Psoas muscle (tissue), 8 donors: Measurements from ENCODE around the gene COL4A1. TPM values are rescaled to one million over a fixed set of nuclear protein-coding genes. Genes with fewer than 3 reads are reported as not detected.

Experiments used
- ATAC-seq, 4 donors: fragments of 200-7000 bp; cut with Tn5 transposase; one replicate each; pipeline ENCODE4 v1.9.1; 2020; ENCODE audit warnings: moderate library complexity in 3 of 4, mild to moderate bottlenecking in 2 of 4
- DNase-seq, 2 donors: peaks; one replicate each; pipeline ENCODE4 v3.0.0-alpha.2; 2020
- H3K27ac ChIP-seq: fragments of 200-600 bp; one replicate; pipeline ENCODE4 v1.8.0; 2022
- H3K27me3 ChIP-seq, 3 donors: fragments of 200-600 bp in 1 of 3; one replicate each; pipeline versions ENCODE4 v1.6.1 to v1.8.0; 2013 to 2022; ENCODE audit warnings: low read length in 2 of 3, mild to moderate bottlenecking in 2 of 3, moderate library complexity in 1 of 3; ENCODE audit not compliant: insufficient read depth in 3 of 3
- H3K36me3 ChIP-seq, 2 donors: fragments of 200-600 bp in 1 of 2; one replicate each; pipeline versions ENCODE4 v1.6.1 to v1.8.0; 2013 to 2022; ENCODE audit warnings: low read depth in 1 of 2, mild to moderate bottlenecking in 1 of 2, moderate library complexity in 1 of 2; ENCODE audit not compliant: insufficient read depth in 1 of 2
- H3K4me1 ChIP-seq: fragments of 200-600 bp; one replicate; pipeline ENCODE4 v1.8.0; 2022
- H3K4me3 ChIP-seq: fragments of 200-600 bp; one replicate; pipeline ENCODE4 v1.8.0; 2022; ENCODE audit warnings: mild to moderate bottlenecking
- H3K9me3 ChIP-seq: fragments of 200-600 bp; one replicate; pipeline ENCODE4 v1.8.0; 2022
- CTCF ChIP-seq: fragments of 200-600 bp; IDR thresholded peaks from one replicate; pipeline ENCODE4 v1.8.0; 2022; ENCODE audit warnings: antibody characterized with exemption
- WGBS, 3 donors: extraction: QIAGEN DNeasy Blood & Tissue Kit; methylation state at CpG; one replicate each; pipeline versions ENCODE4 v1.1.6 to v1.1.7; 2013; 5-methylcytosine and 5-hydroxymethylcytosine counted together
- intact Hi-C, 2 donors: fragments of 100-400 bp; cut with DNase I; formaldehyde crosslinking; loops; one replicate each; pipeline versions ENCODE4 v1.11.0 to v1.14.2; 2022
- polyA plus RNA-seq, 3 donors: library from polyadenylated mRNA; stranded (reverse); fragments of 200-250 nt; gene quantifications; one replicate each; pipeline ENCODE4 v1.2.3, GENCODE V29; 2013
- total RNA-seq, 4 donors: library from RNA; stranded (reverse); fragmentation: NEBNext Ultra II Directional in 2 of 4; extraction: Animal tissue kit (Norgen Biotek cat#: 25700) in 2 of 4; gene quantifications; one replicate each; pipeline versions ENCODE4 v1.2.1 to v1.2.4, GENCODE V29; 2021 to 2023
- donor health status: healthy with polysubstance abuse.
- donor health status: DM: no; HTN: no; CAD: no; lungs with moderate emphysema.
- donor health status: Bipolar disorder and iron deficiency.
- donor health status: healthy.
- donor health status: DM: yes; HTN: yes; CAD: no.
- donor health status: DM: no; HTN: no; CAD: no.
- donor health status: DM: no; HTN: no; CAD: no.
- donor health status: DM: yes; HTN: yes; CAD: no.

COL4A1 gene
- total and polyA plus RNA-seq, 7 donors = 39.0 to 127 (median 97.0) TPM

GRCh38 chr13:110170882-110171281 is 136.1 kb downstream of the COL4A1 start:
- Histone ChIP-seq H3K9me3 (no peaks in the 10 kb centered on the region), H3K27me3 (no peaks in the 10 kb centered on the region), H3K36me3 (peaks cover 0 to 78% of the 10 kb centered on the region in 2 donors), H3K27ac (no peak overlapping the region), H3K4me1 (no peaks in the 10 kb centered on the region), H3K4me3 (no peak overlapping the region)
- intact Hi-C loops = no loop called here
- ATAC-seq (no peak), DNase-seq (no peak)
- 72 to 79% (median 74%) methylated on average over 9 of the region's 9 CpGs for WGBS, 3 donors
- no peak for TF ChIP-seq CTCF

DNA sequence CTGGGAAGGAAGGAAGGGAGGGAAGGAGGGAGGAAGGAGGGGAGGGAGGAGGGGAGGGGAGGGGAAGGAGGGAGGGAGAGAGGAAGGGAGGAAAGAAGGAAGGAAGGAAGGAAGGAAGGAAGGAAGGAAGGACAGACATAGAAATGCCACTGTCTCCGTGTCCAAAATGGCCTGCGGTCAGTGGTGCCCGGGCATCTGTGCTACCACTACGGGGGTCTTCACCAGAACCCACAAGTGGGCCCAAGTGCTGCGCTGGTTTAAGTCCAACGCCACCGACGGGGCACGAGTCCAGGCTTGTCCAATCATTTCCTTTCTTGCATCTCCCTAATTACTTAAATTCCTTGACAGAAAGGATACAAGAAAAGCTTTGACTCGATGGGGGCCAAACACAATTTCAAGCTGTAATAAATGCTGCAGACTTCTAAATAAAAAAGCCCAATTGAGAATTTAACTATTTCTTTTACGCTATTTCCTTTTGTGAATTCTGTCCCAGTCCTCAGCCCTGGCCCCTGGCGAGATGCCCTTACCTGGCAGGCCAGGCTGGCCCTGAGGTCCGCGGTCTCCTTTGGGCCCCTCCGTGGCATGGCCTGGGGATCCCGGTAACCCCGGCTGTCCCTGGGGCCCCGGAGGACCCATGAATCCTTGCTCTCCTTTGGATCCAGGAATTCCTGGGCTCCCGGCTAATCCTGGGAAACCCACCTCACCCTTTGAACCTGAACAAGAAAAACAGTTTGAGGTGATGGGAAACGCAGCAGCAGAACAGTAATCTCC is 136.8 kb downstream of the COL4A1 start:
- H3K4me3 ChIP-seq = no peak overlapping the region
- H3K36me3 ChIP-seq = peaks cover 0 to 75% of the 10 kb centered on the region in 2 donors
- H3K27ac ChIP-seq = no peak overlapping the region
- intact Hi-C loops = no loop called here
- ATAC-seq (no peak), DNase-seq (no peak)
- no peaks in the 10 kb centered on the region for H3K9me3 ChIP-seq
- no peaks in the 10 kb centered on the region for H3K4me1 ChIP-seq
- 80 to 87% (median 86%) methylated on average over 20 of the region's 20 CpGs for WGBS, 3 donors
- no peaks in the 10 kb centered on the region for H3K27me3 ChIP-seq
- no peak for TF ChIP-seq CTCF

- 44 to 57% (median 47%) methylated on average over 4 of the region's 4 CpGs for WGBS, 3 donors
- no peak overlapping the region for H3K4me3 ChIP-seq
- no peaks in the 10 kb centered on the region for H3K4me1 ChIP-seq
- H3K36me3 ChIP-seq = peaks cover 0 to 75% of the 10 kb centered on the region in 2 donors
- intact Hi-C loops = no loop called here
- TF ChIP-seq CTCF = no peak
- H3K27me3 ChIP-seq = peaks cover 0 to 2% (median 0%) of the 10 kb centered on the region in 3 donors
- H3K9me3 ChIP-seq = no peaks in the 10 kb centered on the region
- H3K27ac ChIP-seq = no peak overlapping the region
- DNase-seq (no peak), ATAC-seq (no peak)
Observed at GRCh38 chr13:110168999-110169933, 137.7 kb downstream of the COL4A1 start.

GRCh38 chr13:110166598-110166997 is 140.4 kb downstream of the COL4A1 start:
- peaks cover 2 to 72% of the 10 kb centered on the region in 2 donors for H3K36me3 ChIP-seq
- no peaks in the 10 kb centered on the region for H3K9me3 ChIP-seq

More at GRCh38 chr13:110166598-110166997, 140.4 kb downstream of the COL4A1 start:
- ATAC-seq (no peak), DNase-seq (no peak)
- Histone ChIP-seq H3K4me3 (no peak overlapping the region), H3K4me1 (no peaks in the 10 kb centered on the region), H3K27ac (no peak overlapping the region), H3K27me3 (peaks cover 0 to 2% (median 0%) of the 10 kb centered on the region in 3 donors)
- no peak for TF ChIP-seq CTCF
- intact Hi-C loops = no loop called here
- WGBS, 3 donors = 84 to 89% (median 88%) methylated on average over 4 of the region's 4 CpGs
